ENCODE results near the gene DNAJC5G. TPM values are rescaled to one million over a fixed set of nuclear protein-coding genes. Genes with fewer than 3 reads are reported as not detected.

The DNAJC5G gene
- total and polyA plus RNA-seq, 2 of the 13 experiments (the other 11 are each of a cell fraction or from before 2014, with no cell fraction given): 0.05 TPM; not detected in 1

GRCh38 chr2:27320958-27321543 is 45.8 kb downstream of the DNAJC5G start (continued):
- peak; percentile 62; the same call in 1 of the 2 replicates for TF ChIP-seq ATF7-NPFF (CRISPR knock-in tag; IDR thresholded peaks at IDR 0.05; ENCODE audit: low read depth)
- no peak for TF ChIP-seq ZNF510 (CRISPR knock-in tag; IDR thresholded peaks at IDR 0.05; ENCODE audit: low read depth)
- TF ChIP-seq ZNF543 (CRISPR knock-in tag; IDR thresholded peaks at IDR 0.05): no peak
- peak; percentile 65 for TF ChIP-seq ZEB1 (IDR thresholded peaks at IDR 0.05; ENCODE audit: insufficient replicate concordance, low read depth)
- peak; percentile 76 for TF ChIP-seq ARNTL (CRISPR knock-in tag; IDR thresholded peaks at IDR 0.05)
- TF ChIP-seq, protein P1, sequence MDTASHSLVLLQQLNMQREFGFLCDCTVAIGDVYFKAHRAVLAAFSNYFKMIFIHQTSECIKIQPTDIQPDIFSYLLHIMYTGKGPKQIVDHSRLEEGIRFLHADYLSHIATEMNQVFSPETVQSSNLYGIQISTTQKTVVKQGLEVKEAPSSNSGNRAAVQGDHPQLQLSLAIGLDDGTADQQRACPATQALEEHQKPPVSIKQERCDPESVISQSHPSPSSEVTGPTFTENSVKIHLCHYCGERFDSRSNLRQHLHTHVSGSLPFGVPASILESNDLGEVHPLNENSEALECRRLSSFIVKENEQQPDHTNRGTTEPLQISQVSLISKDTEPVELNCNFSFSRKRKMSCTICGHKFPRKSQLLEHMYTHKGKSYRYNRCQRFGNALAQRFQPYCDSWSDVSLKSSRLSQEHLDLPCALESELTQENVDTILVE (CRISPR knock-in tag; IDR thresholded peaks at IDR 0.05): no peak
- TF ChIP-seq ZBTB37 (CRISPR knock-in tag; IDR thresholded peaks at IDR 0.05): no peak
- TF ChIP-seq KDM1A (CRISPR knock-in tag; IDR thresholded peaks at IDR 0.05): peak; percentile 28; the same call in 1 of the 2 replicates
- no peak for TF ChIP-seq EHMT2 (IDR thresholded peaks at IDR 0.05; ENCODE audit: borderline replicate concordance, low read depth, low read length)
- no peak; the same call in none of the 2 replicates for TF ChIP-seq FOXO1 (CRISPR knock-in tag; IDR thresholded peaks at IDR 0.05)
- no peak for TF ChIP-seq TOPORS (CRISPR knock-in tag; IDR thresholded peaks at IDR 0.05)
- TF ChIP-seq RFX1 (IDR thresholded peaks at IDR 0.05): no peak
- TF ChIP-seq, protein P2, sequence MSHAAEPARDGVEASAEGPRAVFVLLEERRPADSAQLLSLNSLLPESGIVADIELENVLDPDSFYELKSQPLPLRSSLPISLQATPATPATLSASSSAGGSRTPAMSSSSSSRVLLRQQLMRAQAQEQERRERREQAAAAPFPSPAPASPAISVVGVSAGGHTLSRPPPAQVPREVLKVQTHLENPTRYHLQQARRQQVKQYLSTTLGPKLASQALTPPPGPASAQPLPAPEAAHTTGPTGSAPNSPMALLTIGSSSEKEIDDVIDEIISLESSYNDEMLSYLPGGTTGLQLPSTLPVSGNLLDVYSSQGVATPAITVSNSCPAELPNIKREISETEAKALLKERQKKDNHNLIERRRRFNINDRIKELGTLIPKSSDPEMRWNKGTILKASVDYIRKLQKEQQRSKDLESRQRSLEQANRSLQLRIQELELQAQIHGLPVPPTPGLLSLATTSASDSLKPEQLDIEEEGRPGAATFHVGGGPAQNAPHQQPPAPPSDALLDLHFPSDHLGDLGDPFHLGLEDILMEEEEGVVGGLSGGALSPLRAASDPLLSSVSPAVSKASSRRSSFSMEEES (CRISPR knock-in tag; IDR thresholded peaks at IDR 0.05): peak; percentile 75; the same call in 1 of the 2 replicates
- 0 out of 2 replicates have a peak, but pooled peaks have one; percentile 10 for TF ChIP-seq HNF1A (IDR thresholded peaks at IDR 0.05; ENCODE audit: low read depth)
- TF ChIP-seq HNF1A (CRISPR knock-in tag; IDR thresholded peaks at IDR 0.05; ENCODE audit: borderline replicate concordance): peak; percentile 11; the same call in 1 of the 2 replicates
- TF ChIP-seq NR3C1 (CRISPR knock-in tag; IDR thresholded peaks at IDR 0.05): no peak
- TF ChIP-seq NR0B2 (CRISPR knock-in tag; IDR thresholded peaks at IDR 0.05): no peak
- TF ChIP-seq ZNF136 (CRISPR knock-in tag; IDR thresholded peaks at IDR 0.05; ENCODE audit: low read depth): peak; percentile 79
- TF ChIP-seq KMT2B (CRISPR knock-in tag; IDR thresholded peaks at IDR 0.05): peak; percentile 77
- TF ChIP-seq ZSCAN22 (CRISPR knock-in tag; IDR thresholded peaks at IDR 0.05): no peak
- TF ChIP-seq MIER2 (CRISPR knock-in tag; IDR thresholded peaks at IDR 0.05): peak; percentile 70; the same call in 1 of the 2 replicates
- TF ChIP-seq MBD4 (IDR thresholded peaks at IDR 0.05; ENCODE audit: borderline replicate concordance, low read length): no peak
- TF ChIP-seq CHCHD3 (CRISPR knock-in tag; IDR thresholded peaks at IDR 0.05): 0 out of 2 replicates have a peak, but pooled peaks have one; percentile 28
